ENCODE measurements around the gene ITSN2.
"Not testable (repeated sequence)": the region's sequence is repeated elsewhere in the genome, so short reads cannot be mapped to it uniquely, and the experiment has no call there.

ITSN2 gene

DNA sequence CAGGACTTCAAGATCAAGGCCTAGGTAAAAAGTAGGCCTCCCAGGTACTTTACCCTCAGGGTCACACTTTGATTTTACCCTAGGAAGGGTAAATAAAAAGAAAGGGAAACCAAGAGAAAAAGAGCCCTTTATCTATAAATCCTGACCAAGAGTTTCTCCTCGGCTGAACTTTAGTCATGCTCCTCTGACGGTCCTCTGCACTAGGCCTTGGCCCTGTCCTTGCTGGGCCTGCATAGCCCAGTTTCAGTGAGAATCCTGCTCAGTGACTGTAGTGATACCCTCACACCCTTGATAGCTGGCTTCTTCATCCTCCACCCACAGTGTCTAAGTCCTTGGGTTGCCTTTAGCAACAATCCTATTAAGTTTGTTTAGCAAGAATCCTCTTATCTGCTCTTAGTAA lies 20.5 kb upstream of the ITSN2 start:
- Mint-ChIP-seq H3K4me1 (ENCODE audit: low read depth) (no peaks in the 10 kb centered on the region), H3K4me3 (no peak overlapping the region), H3K27ac (no peak overlapping the region), H3K27me3 (no peaks in the 10 kb centered on the region), H3K9me3 (ENCODE audit: low read depth) (no peaks in the 10 kb centered on the region), H3K36me3 (no peaks in the 10 kb centered on the region)

DNA sequence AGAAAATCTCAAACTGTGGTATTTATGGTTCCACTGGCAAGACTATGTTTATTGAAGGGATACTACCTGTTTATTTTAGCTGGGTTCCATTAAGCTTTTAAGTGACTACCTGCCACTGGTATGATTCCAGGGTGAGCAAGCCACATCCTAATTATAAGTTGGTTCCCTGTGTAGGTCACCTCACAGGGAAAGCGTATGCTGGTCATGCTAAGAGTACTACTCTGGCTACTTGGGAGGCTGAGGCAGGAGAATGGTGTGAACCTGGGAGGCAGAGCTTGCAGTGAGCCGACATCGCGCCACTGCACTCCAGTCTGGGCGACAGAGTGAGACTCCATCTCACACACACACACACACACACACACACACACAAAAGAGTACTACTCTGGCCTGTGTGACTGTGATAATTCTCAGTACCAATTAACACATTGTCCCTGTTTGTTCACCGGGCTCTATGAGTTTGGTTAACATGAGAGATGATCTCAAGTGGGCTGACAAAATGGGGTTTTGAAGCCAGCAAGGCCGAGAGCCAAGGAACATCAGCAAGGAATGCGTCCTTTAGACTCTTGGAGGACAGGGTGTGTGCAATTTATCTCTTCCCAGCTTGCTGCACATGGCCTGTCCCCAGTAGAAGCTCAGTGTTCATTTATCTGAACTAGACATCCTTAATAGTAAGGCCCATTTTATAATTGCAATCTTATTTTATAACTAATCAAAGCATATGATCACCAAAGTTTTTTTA lies 15.2 kb upstream of the ITSN2 start:
- Mint-ChIP-seq H3K36me3 (no peaks in the 10 kb centered on the region), H3K9me3 (ENCODE audit: low read depth) (no peaks in the 10 kb centered on the region), H3K27ac (no peak overlapping the region), H3K4me3 (no peak overlapping the region), H3K4me1 (ENCODE audit: low read depth) (no peaks in the 10 kb centered on the region), H3K27me3 (no peaks in the 10 kb centered on the region)

DNA sequence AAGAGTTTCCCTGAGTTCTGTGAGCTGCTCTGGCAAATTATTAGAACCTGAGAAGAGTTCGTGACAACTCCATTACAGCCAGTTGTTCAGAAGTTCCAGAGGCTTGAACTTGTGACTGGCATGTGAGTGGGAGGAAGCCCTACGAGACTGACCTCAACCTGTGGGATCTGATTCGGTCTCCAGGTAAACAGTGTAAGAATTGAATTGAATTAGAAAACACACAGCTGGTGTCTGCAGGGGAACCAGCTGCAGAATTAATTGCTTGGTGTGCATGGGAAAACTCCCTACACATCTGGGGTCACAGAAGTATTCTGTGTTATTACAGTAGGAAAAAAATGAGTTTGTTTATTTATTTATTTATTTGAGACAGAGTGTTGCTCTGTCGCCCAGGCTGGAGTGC lies 14.0 kb upstream of the ITSN2 start:
- H3K4me3 Mint-ChIP-seq, result no peak overlapping the region
- no peaks in the 10 kb centered on the region for H3K36me3 Mint-ChIP-seq
- H3K4me1 Mint-ChIP-seq (ENCODE audit: low read depth), result no peaks in the 10 kb centered on the region
- H3K27ac Mint-ChIP-seq, result no peak overlapping the region
- H3K27me3 Mint-ChIP-seq, result no peaks in the 10 kb centered on the region
- H3K9me3 Mint-ChIP-seq (ENCODE audit: low read depth), result no peaks in the 10 kb centered on the region

DNA sequence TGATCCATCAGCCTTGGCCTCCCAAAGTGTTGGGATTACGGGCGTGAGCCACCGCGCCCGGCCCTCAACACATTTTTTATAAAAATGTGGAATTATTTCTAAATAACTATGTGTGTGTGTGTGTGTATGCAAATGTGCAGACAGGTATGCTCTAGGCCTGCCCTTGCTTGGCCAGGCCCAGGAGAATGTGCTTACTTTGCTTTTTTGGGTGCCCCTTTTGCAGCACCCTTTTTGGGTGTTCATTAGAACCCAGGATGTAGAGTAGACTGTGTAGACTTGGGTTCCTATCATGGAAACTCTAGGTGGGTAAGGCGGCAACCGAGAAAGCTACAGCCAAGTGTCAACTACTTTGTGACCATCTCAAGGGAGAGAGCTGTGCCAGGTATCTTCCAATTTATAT lies 11.7 kb upstream of the ITSN2 start:
- H3K4me3 Mint-ChIP-seq, result no peak overlapping the region
- H3K27me3 Mint-ChIP-seq, result no peaks in the 10 kb centered on the region
- no peak overlapping the region for H3K27ac Mint-ChIP-seq
- H3K4me1 Mint-ChIP-seq (ENCODE audit: low read depth), result no peaks in the 10 kb centered on the region
- H3K36me3 Mint-ChIP-seq, result no peaks in the 10 kb centered on the region
- no peaks in the 10 kb centered on the region for H3K9me3 Mint-ChIP-seq (ENCODE audit: low read depth)

DNA sequence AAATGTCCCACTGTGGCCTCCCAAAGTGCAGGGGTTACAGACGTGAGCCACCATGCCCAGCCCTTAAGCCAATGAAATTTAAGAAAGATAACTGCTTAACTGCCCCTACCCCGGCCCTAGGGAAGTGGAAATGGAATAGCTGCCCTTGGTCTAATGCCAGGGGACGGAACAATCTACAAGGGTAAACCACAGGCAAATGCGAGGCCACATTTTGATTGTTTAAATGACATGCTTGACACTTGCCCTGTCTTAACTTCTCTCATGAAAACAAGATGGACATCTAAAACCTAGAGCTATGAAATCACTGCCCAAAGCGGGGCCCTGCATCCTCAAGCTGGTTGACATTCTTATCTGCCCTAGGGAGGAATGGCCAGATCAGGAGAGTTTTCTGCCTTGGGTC lies 5.5 kb upstream of the ITSN2 start:
- H3K4me1 Mint-ChIP-seq (ENCODE audit: low read depth), result peaks cover 5% of the 10 kb centered on the region
- no peak overlapping the region for H3K27ac Mint-ChIP-seq
- H3K27me3 Mint-ChIP-seq, result no peaks in the 10 kb centered on the region
- H3K9me3 Mint-ChIP-seq (ENCODE audit: low read depth), result no peaks in the 10 kb centered on the region
- no peaks in the 10 kb centered on the region for H3K36me3 Mint-ChIP-seq
- no peak overlapping the region for H3K4me3 Mint-ChIP-seq

DNA sequence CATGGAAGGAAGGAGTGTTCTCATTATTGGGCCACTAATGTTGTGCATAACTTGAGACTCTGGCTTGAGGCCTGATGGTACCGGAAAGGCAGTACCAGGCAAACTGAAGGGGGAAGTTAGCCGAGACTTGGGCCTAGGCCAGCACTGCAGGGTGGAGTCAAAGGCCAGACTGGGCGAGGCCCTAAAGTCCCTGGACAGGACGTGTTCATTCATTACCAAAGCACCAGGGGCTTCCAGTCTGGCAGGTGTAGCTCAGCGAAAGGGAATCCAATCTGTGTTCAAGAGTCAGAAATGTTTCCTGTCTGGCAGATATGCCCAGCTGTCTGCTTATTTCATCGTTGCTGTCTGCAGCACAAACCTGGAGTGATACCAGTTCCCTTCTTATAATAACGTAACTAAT lies 4.7 kb upstream of the ITSN2 start:
- H3K27ac Mint-ChIP-seq, result no peak overlapping the region
- no peaks in the 10 kb centered on the region for H3K27me3 Mint-ChIP-seq
- no peaks in the 10 kb centered on the region for H3K36me3 Mint-ChIP-seq
- no peaks in the 10 kb centered on the region for H3K9me3 Mint-ChIP-seq (ENCODE audit: low read depth)
- peaks cover 6% of the 10 kb centered on the region for H3K4me1 Mint-ChIP-seq (ENCODE audit: low read depth)
- no peak overlapping the region for H3K4me3 Mint-ChIP-seq

DNA sequence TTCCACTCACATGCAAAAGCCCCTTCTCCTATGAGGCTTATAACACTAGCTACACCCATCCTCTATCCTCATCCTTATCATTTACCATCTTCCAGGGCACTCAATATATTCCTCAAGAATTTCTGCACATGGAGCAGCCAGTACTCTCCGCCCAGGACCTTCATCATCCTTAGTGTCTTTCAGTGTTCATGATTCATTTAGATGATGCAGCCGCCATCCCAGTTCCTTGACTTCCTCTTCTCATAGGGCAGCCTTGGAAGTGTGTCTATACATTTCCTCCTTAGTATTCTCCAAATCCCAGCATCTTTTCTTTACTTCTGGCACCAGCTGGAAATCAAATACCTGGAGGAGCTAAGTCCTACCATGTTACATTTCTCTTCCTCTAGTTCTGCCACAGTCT lies 3.0 kb upstream of the ITSN2 start:
- Mint-ChIP-seq H3K4me3 (no peak overlapping the region), H3K27me3 (no peaks in the 10 kb centered on the region), H3K27ac (no peak overlapping the region), H3K36me3 (no peaks in the 10 kb centered on the region), H3K4me1 (ENCODE audit: low read depth) (peaks cover 14% of the 10 kb centered on the region), H3K9me3 (ENCODE audit: low read depth) (no peaks in the 10 kb centered on the region)

DNA sequence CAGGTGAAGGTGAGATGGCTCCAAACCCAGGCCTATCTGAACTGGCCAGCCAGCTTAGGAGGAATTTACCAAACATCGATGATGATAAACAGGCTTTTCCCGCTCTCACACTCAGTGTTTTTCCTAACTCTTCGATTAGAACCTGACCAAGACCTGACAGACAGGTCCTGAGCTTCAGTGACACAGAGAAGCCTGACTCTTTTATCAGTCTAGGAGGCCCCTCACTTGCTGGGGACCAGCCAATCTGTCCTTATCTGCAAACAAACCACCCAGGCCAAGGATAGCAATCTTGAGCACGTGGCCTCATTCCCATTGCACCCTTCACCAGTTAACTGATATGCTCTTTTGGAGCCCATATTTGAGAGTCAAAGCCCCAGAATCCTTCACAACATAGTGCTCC lies 1.9 kb upstream of the ITSN2 start:
- Mint-ChIP-seq H3K9me3 (ENCODE audit: low read depth) (no peaks in the 10 kb centered on the region), H3K4me3 (no peak overlapping the region), H3K27ac (no peak overlapping the region), H3K4me1 (ENCODE audit: low read depth) (peaks cover 19% of the 10 kb centered on the region), H3K27me3 (no peaks in the 10 kb centered on the region), H3K36me3 (no peaks in the 10 kb centered on the region)

DNA sequence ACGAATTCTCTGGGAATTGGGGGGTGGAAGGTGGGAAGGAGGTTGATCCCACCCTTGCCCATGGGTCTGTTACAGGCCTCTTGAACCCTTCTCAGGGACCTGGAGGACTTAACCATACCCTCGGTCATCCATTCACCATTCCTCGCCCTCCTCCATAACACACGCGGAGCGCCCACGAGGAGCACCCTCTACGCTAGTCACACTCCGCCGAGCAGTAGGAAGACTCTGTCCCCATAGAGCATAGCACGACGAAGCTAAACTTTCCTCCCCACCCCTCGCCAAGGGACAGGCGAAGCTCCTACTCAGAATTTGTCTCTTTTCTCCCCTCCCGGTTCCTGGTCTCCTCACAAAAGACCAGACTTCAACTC lies 611 bp upstream of the ITSN2 start:
- Mint-ChIP-seq H3K4me1 (ENCODE audit: low read depth) (peaks cover 28% of the 10 kb centered on the region), H3K4me3 (peak overlapping the region; percentile 89), H3K9me3 (ENCODE audit: low read depth) (no peaks in the 10 kb centered on the region), H3K36me3 (no peaks in the 10 kb centered on the region), H3K27ac (peak overlapping the region; percentile 88), H3K27me3 (no peaks in the 10 kb centered on the region)

DNA sequence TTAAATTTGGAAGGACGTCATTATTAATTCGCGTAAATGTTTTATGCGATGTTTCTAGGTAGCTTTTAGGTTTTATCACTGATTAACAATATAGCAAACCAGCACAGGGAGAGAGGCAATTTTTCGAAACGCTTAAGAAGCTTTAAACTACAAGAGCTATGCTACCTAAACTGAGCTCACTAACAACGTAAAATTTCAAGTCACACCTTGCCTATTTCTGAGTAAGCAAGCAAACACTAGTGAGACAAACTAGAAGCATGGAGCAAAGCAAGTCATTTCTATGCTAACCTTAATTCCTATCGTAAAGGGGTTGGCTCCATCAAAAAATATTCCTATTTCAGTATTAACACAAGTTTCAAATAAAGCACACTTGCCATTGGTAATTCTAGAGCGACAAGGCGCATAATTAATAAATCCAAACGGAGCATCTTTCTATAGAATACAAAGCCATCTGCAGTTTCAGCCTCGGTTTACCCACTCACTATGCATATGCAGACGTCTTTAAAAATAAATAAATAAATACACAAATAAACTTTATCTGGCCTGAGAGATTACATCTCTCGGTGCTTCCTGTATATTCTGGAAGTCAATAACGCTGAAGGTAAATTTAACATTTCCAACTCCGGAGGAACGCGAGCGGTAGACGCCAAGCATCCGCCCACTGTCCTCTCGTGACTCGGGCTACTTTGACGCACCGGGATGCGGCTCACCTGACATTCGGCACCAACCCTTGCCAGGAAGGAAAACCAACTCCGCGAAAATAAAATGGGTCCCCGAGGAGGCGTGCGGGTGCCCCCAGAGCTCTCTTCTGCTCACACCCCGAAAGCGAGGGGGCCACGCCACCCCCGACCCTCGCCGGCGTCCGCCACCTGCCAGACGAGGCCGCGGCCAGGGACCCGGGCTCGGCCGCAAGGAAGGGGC lies 947 bp downstream of the ITSN2 start:
- no peaks in the 10 kb centered on the region for H3K9me3 Mint-ChIP-seq (ENCODE audit: low read depth)
- H3K4me3 Mint-ChIP-seq, result peak overlapping the region; percentile 96
- peaks cover 41% of the 10 kb centered on the region for H3K4me1 Mint-ChIP-seq (ENCODE audit: low read depth)
- peak overlapping the region; percentile 94 for H3K27ac Mint-ChIP-seq
- H3K36me3 Mint-ChIP-seq, result no peaks in the 10 kb centered on the region
- no peaks in the 10 kb centered on the region for H3K27me3 Mint-ChIP-seq

DNA sequence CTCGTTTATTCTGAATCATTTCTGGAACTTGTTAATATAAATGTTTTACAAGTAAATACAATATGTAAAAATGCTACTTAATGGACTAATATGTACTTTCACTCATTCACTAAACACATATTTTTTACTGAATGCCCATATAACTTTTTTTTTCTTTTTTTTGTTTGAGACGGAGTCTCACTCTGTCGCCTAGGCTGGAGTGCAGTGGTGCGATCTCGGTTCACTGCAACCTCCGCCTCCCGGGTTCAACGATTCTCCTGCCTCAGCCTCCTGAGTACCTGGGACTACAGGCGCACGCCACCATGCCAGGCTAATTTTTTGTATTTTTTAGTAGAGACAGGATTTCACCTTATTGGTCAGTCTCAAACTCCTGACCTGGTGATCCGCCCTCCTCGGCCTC lies 2.6 kb downstream of the ITSN2 start:
- H3K27ac Mint-ChIP-seq, result peak overlapping the region; percentile 5
- H3K4me1 Mint-ChIP-seq (ENCODE audit: low read depth), result peaks cover 57% of the 10 kb centered on the region
- H3K9me3 Mint-ChIP-seq (ENCODE audit: low read depth); H3K27me3 Mint-ChIP-seq; H3K36me3 Mint-ChIP-seq: not testable (repeated sequence)
- peak overlapping the region; percentile 96 for H3K4me3 Mint-ChIP-seq

DNA sequence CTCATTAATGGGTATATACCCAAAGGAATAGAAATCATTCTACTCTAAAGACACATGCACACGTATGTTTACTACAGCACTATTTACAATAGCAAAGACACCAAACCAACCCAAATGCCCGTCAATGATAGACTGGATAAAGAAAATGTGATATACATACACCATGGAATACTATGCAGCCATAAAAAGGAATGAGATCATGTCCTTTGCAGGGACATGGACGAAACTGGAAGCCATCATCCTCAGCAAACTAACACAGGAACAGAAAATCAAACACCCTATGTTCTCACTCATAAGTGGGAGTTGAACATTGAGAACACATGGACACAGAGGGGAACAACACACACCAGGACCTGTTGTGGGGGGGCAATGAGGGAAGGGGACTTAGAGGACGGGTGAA lies 3.2 kb downstream of the ITSN2 start:
- H3K9me3 Mint-ChIP-seq (ENCODE audit: low read depth); H3K27me3 Mint-ChIP-seq; H3K36me3 Mint-ChIP-seq: not testable (repeated sequence)
- peak overlapping the region; percentile 34 for H3K4me3 Mint-ChIP-seq
- H3K27ac Mint-ChIP-seq, result peak overlapping the region; percentile 80
- H3K4me1 Mint-ChIP-seq (ENCODE audit: low read depth), result peaks cover 61% of the 10 kb centered on the region

DNA sequence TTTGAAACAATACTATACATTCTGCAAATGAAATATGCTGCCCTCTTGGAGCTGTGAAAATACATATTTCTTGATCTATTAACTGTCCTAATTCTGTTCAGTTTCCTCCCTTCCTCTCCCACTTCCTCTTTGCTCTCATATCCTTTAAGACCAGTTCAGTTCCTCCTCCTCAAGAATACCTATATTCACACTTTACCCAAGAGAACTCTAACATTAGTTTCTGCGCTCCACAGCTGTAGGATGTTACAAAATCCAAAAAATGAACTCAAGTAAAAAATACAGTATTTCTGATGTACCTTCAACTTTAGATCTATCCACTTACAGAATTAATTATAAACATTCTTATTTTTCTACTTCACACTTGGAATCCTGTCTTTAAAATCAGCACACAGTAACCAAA lies 5.4 kb downstream of the ITSN2 start:
- Mint-ChIP-seq H3K9me3 (ENCODE audit: low read depth) (no peaks in the 10 kb centered on the region), H3K27me3 (no peaks in the 10 kb centered on the region), H3K36me3 (no peaks in the 10 kb centered on the region), H3K4me1 (ENCODE audit: low read depth) (peaks cover 74% of the 10 kb centered on the region), H3K27ac (peak overlapping the region; percentile 72), H3K4me3 (peak overlapping the region; percentile 36)

DNA sequence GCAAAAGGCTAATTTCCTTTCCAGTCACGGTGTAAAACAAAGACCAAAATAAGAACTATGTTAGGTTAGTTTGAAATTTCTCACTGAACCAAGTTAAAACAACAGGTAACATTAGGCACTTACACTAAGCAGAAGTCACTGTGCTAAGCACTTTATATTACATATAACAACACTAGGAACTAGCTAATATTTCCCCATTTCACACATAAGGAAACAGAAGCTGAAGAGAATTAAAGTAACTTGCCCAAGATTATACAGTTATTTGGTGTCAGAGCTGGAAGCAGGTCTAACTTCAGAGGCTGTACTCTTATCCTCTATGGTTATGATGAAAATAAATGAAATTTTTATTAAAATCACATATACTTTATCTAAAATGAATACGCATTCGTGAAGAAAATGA lies 5.9 kb downstream of the ITSN2 start:
- Mint-ChIP-seq H3K27ac (no peak overlapping the region), H3K4me3 (peak overlapping the region; percentile 31), H3K27me3 (no peaks in the 10 kb centered on the region), H3K4me1 (ENCODE audit: low read depth) (peaks cover 80% of the 10 kb centered on the region), H3K9me3 (ENCODE audit: low read depth) (no peaks in the 10 kb centered on the region), H3K36me3 (no peaks in the 10 kb centered on the region)

DNA sequence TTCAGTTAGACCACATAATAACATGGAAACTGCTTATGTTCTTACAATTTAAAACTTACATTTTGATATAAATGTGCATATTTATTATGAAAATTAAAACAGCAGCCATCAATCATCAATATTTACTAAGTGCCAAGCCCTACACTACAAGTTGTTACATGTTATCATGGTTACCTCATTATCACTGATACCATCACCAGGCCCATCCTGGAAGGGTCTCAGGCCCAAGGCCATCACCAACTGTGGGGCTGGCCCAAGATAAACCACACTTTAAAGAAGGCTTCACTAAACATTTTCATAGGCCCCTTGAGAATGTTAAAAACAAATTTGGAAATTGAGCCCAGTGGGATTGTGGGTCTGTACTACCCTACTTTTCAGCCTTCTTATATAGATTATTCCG lies 6.4 kb downstream of the ITSN2 start:
- Mint-ChIP-seq H3K4me3 (peak overlapping the region; percentile 31), H3K4me1 (ENCODE audit: low read depth) (peaks cover 81% of the 10 kb centered on the region), H3K27ac (no peak overlapping the region), H3K9me3 (ENCODE audit: low read depth) (no peaks in the 10 kb centered on the region), H3K36me3 (no peaks in the 10 kb centered on the region), H3K27me3 (no peaks in the 10 kb centered on the region)

DNA sequence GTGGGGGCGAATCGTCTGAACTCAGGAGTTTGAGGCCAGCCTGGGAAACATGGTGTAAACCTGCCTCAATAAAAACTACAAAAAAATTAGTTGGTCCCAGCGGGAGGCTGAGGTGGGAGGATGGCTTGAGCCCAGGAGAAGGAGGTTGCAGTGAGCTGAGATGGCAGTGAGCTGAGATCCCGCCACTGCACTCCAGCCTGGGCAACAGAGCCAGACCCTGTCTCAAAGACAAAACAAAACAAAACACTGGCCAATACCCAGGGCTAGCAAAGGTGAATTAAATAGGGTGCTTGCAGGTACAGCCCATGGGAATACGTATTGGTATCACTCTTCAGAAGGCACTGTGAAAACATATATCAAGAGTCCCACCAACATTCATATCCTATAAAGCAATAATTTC lies 7.0 kb downstream of the ITSN2 start:
- no peaks in the 10 kb centered on the region for H3K9me3 Mint-ChIP-seq (ENCODE audit: low read depth)
- no peaks in the 10 kb centered on the region for H3K36me3 Mint-ChIP-seq
- no peak overlapping the region for H3K27ac Mint-ChIP-seq
- no peaks in the 10 kb centered on the region for H3K27me3 Mint-ChIP-seq
- peaks cover 82% of the 10 kb centered on the region for H3K4me1 Mint-ChIP-seq (ENCODE audit: low read depth)
- H3K4me3 Mint-ChIP-seq, result no peak overlapping the region

Data from activated naive CD8-positive, alpha-beta T cell (primary cell).